GM12801 (cell line): ENCODE measurements around the gene ERVH48-1.

Experiments used
- TF ChIP-seq, protein P1 (sequence below): IDR thresholded peaks from one replicate; pipeline ENCODE4 v1.5.1; 2011; ENCODE audit warnings: control low read depth; ENCODE audit not compliant: insufficient read length; ENCODE audit errors: extremely low read depth

The ERVH48-1 gene

DNA sequence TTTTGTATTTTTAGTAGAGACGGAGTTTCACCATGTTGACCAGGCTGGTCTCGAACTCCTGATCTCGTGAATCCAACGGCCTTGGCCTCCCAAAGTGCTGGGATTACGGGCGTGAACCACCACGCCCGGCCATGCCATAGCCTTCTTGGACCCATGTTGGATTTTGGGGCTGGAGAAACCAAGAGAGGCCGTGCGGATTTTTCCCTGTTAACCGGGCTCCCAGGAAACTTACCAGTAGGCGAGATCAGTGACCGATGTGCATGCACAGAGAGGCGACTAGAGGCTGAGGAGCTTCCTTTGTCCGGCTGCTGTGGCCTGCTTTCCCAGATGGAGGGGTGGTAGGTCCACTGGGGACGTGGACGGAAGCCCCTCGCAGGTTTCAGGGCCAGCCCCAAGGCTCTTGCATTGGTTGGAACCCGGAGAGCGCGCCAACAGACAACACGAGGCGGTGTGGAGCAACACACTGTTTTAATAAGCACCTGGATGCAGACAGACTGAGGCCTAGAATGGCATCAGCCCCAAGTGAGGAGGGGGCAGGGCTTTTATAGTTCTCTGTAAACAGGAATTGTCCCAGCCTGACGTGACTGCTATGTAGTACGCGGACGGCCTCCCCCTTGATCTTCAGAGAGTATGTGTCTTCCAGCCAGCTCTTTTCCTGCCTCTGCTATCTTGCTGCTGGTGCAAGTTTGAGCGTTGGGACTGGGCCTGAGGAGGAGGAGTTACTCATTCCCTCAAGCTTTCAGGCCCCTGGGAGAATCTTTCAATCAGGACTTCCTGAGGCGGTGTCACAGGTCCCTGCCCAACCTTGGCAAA, at the start of gene ERVH48-1:
TSS of gene ERVH48-1 (minus strand) at position 517 of the 813 bp plus-strand sequence. CDS start 6,624 bp downstream, outside the sequence.
- TF ChIP-seq, protein P1, sequence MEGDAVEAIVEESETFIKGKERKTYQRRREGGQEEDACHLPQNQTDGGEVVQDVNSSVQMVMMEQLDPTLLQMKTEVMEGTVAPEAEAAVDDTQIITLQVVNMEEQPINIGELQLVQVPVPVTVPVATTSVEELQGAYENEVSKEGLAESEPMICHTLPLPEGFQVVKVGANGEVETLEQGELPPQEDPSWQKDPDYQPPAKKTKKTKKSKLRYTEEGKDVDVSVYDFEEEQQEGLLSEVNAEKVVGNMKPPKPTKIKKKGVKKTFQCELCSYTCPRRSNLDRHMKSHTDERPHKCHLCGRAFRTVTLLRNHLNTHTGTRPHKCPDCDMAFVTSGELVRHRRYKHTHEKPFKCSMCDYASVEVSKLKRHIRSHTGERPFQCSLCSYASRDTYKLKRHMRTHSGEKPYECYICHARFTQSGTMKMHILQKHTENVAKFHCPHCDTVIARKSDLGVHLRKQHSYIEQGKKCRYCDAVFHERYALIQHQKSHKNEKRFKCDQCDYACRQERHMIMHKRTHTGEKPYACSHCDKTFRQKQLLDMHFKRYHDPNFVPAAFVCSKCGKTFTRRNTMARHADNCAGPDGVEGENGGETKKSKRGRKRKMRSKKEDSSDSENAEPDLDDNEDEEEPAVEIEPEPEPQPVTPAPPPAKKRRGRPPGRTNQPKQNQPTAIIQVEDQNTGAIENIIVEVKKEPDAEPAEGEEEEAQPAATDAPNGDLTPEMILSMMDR, result no peak

DNA sequence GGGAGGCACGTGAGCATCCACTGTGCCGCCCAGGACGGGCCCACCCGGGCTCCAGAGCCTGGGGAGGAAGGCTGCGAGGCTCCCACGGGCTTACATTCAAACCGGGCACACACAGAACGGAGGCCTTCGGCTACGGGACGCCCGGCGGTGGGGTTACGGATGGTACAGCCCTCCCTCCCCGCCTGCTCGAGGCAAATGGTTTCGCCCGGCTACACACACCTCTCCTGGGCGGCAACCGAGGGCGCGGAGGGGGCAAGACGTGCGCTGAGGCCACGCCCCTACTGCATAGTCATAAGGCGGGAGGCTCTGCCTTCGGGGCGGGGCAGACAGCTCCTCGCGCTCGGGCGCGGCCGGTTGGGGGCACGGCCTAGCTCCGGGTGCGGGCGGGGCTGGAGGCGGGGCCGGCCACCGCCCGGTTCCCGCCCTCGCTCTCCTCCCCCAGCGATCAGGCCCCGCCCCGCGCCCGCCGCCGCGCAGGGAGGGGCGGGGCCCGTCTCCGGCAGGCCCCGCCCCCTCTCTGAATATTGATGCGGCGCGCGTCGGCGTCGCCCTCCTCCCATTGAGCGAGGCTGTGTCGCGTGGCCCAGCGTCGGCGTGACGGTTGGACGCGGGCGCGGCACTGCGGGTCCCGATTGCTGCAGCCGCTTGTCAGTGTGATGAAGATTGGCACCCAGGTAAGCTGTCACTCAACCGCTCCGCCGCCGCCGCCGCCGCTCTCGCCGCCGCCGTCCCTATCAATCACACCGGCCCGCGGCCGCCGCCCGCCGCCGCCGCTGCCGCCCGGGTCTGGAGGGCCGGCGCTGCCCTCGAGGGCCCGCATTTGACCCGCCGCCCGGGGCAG, 48.8 kb upstream of the ERVH48-1 start, which contains the start of gene PKNOX1:
TSS of gene PKNOX1 (plus strand) at position 572 of the 841 bp plus-strand sequence. CDS start 29,820 bp downstream, outside the sequence.
- TF ChIP-seq, protein P1, result no peak

DNA sequence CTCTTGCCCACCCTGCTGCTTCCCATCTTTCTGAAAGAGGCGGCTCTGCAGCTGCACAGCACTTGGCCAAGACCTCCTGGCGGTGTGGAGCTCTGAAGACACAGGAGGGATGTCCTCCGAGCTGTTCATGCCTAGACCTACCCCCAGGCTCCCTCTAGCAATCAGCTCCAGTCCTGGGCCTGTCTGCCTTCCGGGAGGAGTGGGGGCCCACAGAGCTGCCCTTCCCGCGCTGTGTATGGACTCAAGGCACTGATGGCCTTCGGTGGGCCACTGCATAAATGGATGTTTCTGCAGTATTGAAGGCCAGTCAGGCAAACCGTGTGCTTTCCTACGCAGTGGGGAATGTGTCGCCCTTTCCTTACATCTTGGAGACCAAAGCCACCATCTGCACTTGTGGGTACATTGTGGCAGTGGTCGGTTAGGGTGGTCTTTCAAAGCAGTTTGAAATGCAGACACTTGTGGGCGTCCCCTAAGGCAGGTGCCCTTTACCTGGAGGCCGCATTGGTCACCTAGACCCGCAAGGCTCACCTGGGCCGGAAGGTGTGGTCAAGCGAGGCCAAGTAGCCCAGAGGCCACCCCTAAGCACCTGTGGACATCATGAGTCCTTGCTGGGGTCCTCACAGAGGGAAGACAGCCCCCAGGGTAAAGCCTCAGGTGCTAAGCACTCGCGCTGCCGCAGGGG, 48.0 kb upstream of the ERVH48-1 start:
- TF ChIP-seq, protein P1, result no peak

DNA sequence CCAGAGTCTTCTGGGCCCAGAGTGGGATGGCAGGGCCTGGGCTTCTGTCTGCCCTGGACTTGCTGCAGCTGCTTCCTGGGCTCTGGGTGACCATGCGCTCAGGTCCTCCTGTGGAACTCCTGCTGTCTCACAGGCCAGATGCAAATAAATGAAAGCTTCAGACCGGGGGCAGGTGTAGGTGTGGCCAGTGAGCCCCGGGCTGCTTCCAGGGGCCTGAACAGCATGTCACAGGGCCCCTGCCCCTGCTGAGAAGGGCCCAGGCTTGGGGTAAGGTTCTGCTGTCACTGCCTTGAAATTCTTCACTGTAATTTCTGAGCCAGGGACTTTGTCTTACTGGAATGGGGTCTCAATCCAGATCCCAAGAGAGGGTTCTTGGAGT, 46.5 kb upstream of the ERVH48-1 start:
- TF ChIP-seq, protein P1, result no peak

DNA sequence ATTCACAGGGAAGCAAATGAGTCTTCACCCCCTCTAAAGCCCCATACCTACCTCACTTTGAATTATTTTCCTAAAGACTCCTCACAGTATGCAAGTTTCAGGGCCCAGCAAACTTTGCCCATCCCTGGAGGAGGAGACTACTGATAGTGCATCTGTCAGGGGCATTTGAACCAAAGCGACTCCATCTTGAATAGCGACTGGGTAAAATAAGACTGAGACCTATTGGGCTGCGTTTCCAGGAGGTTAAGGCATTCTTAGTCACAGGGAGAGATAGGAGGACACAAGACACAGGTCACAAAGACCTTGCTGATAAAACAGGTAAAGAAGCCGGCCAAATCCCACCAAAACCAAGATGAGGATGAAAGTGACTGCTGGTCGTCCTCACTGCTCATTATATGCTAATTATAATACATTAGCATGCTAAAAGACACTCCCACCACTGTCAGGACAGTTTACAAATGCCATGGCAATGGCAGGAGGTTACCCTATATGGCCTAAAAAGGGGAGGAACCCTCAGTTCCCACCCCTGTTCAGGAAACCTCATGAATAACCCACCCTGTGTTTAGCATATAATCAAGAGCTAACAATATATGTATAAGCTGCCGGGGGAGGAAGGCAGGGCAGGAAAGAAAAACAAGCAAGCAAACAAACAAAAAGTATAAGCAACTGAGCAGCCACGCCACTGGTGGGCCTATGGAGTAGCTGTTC, 45.7 kb upstream of the ERVH48-1 start:
- TF ChIP-seq, protein P1, result no peak

DNA sequence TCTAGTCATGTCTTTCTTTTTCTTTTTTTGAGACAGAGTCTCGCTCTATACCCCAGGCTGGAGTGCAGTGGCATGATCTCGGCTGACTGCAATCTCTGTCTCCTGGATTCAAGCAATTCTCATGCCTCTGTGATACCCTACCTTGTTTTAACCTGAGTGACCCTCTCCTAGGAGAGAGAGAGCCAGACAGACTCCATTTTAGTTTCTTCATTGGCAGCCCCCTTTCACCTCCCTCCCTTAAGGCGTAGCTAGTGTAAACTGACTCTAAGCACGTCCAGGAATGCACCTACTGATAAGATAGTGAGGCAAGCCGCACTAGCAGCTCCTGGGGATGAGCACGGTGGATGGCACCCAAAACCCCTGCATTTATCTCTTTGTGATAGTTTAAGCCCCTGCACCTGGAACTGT, 43.8 kb upstream of the ERVH48-1 start:
- TF ChIP-seq, protein P1, result no peak
